ENCODE measurements around the gene VIPR1.

The VIPR1 gene

GRCh38 chr3:42511736-42512135 is 9.3 kb downstream of the VIPR1 start:
- no peak for DNase-seq

GRCh38 chr3:42513121-42513520 is 10.7 kb downstream of the VIPR1 start:
- DNase-seq: no peak

GRCh38 chr3:42513521-42513920 is 11.1 kb downstream of the VIPR1 start:
- no peak for DNase-seq

GRCh38 chr3:42514876-42515275 is 12.4 kb downstream of the VIPR1 start:
- DNase-seq: no peak

- DNase-seq: no peak
Measured at GRCh38 chr3:42515391-42515916, 13.0 kb downstream of the VIPR1 start.

- DNase-seq: no peak
Measured at GRCh38 chr3:42515976-42516375, 13.5 kb downstream of the VIPR1 start.

GRCh38 chr3:42516443-42516842 is 14.0 kb downstream of the VIPR1 start:
- no peak for DNase-seq

GRCh38 chr3:42517117-42517516 is 14.7 kb downstream of the VIPR1 start:
- no peak for DNase-seq

GRCh38 chr3:42518800-42519567 is 16.5 kb downstream of the VIPR1 start:
- DNase-seq: no peak

GRCh38 chr3:42519568-42519962 is 17.1 kb downstream of the VIPR1 start:
- no peak for DNase-seq

- DNase-seq: no peak
Measured at GRCh38 chr3:42520336-42520735, 17.9 kb downstream of the VIPR1 start.

- no peak for DNase-seq
Measured at GRCh38 chr3:42520906-42521305, 18.5 kb downstream of the VIPR1 start.

GRCh38 chr3:42524751-42525150 is 22.3 kb downstream of the VIPR1 start:
- no peak for DNase-seq

- DNase-seq: no peak
Measured at GRCh38 chr3:42525212-42525611, 22.8 kb downstream of the VIPR1 start.

- DNase-seq: no peak
Measured at GRCh38 chr3:42525736-42526345, 23.4 kb downstream of the VIPR1 start.

- no peak for DNase-seq
Measured at GRCh38 chr3:42526616-42527367, 24.3 kb downstream of the VIPR1 start.

- DNase-seq: no peak
Measured at GRCh38 chr3:42527368-42527917, 25.0 kb downstream of the VIPR1 start.

GRCh38 chr3:42529468-42529867 is 27.0 kb downstream of the VIPR1 start:
- no peak for DNase-seq

GRCh38 chr3:42530073-42530472 is 27.6 kb downstream of the VIPR1 start:
- no peak for DNase-seq

GRCh38 chr3:42531470-42531869 is 29.0 kb downstream of the VIPR1 start:
- DNase-seq: no peak

- DNase-seq: no peak
Measured at GRCh38 chr3:42532229-42532628, 29.8 kb downstream of the VIPR1 start.

GRCh38 chr3:42533161-42533897 is 30.9 kb downstream of the VIPR1 start:
- DNase-seq: no peak
